IMR-90 (cell line): Measurements from ENCODE around the gene SPAG4. TPM values are rescaled to one million over a fixed set of nuclear protein-coding genes. Genes with fewer than 3 reads are reported as not detected.

Experiments used
- ATAC-seq: fragments of 200-7000 bp; cut with Tn5 transposase; 2 replicates; pipeline ENCODE4 v1.9.1; 2020; ENCODE audit warnings: low read depth, mild to moderate bottlenecking, moderate library complexity
- BruUV-seq: library from RNA; stranded (reverse); fragments of 400-500 nt; replicated peaks from 2 replicates; lab custom pipeline; 2021; lab: Mats Ljungman, UMichigan
- CTCF ChIA-PET: fragments of 300-600 bp; formaldehyde crosslinking; extraction: SDS; loops from one replicate; lab custom pipeline; 2021; ENCODE audit warnings: antibody characterized with exemption; lab: Yijun Ruan, JAX
- POLR2A ChIA-PET: fragments of 300-600 bp; sonication (Branson Sonifier 250); formaldehyde crosslinking; loops from one replicate; lab custom pipeline; 2022; ENCODE audit warnings: antibody characterized with exemption; ENCODE audit not compliant: unreplicated experiment; lab: Charles Lee
- DNase-seq: peaks from one replicate; pipeline ENCODE4 v3.0.0; 2013
- H2AFZ ChIP-seq: replicated peaks from 2 replicates; pipeline ENCODE3; 2013; ENCODE audit warnings: low read length, mild to moderate bottlenecking; ENCODE audit not compliant: poor library complexity
- H2AK5ac ChIP-seq: 2 replicates; pipeline ENCODE4 v1.6.1; 2013; ENCODE audit warnings: low read depth, low read length, inconsistent platforms
- H2AK9ac ChIP-seq: replicated peaks from 2 replicates; pipeline ENCODE3; 2013; ENCODE audit warnings: mild to moderate bottlenecking, low read depth, low read length, moderate library complexity; ENCODE audit not compliant: poor library complexity
- H2BK120ac ChIP-seq: 2 replicates; pipeline ENCODE4 v1.6.1; 2013; ENCODE audit warnings: low read depth, low read length, inconsistent platforms
- H2BK15ac ChIP-seq: 3 replicates; pipeline ENCODE4 v1.6.1; 2013; ENCODE audit warnings: low read depth, low read length, inconsistent platforms
- H2BK20ac ChIP-seq: 2 replicates; pipeline ENCODE4 v1.6.1; 2013; ENCODE audit warnings: low read depth, mild to moderate bottlenecking, inconsistent platforms, low read length, moderate library complexity
- H2BK5ac ChIP-seq: 2 replicates; pipeline ENCODE4 v1.6.1; 2013; ENCODE audit warnings: mild to moderate bottlenecking, low read depth, low read length, inconsistent platforms; ENCODE audit not compliant: poor library complexity, severe bottlenecking
- H3K14ac ChIP-seq: replicated peaks from 2 replicates; pipeline ENCODE4 v1.6.1; 2013; ENCODE audit warnings: low read depth, low read length, inconsistent platforms
- H3K18ac ChIP-seq: 2 replicates; pipeline ENCODE4 v1.6.1; 2013; ENCODE audit warnings: low read depth, low read length, control low read depth
- H3K23ac ChIP-seq: 2 replicates; pipeline ENCODE4 v1.6.1; 2013; ENCODE audit warnings: low read depth, low read length, inconsistent platforms
- H3K27ac ChIP-seq: 2 replicates; pipeline ENCODE4 v1.5.1; 2013; ENCODE audit warnings: mild to moderate bottlenecking, control low read depth, low read length; ENCODE audit not compliant: insufficient read depth
- H3K27me3 ChIP-seq: 2 replicates; pipeline ENCODE4 v1.6.1; 2013; ENCODE audit warnings: low read length; ENCODE audit not compliant: control insufficient read depth, insufficient read depth
- H3K36me3 ChIP-seq: 2 replicates; pipeline ENCODE4 v1.6.1; 2013; ENCODE audit warnings: low read length, mixed read lengths; ENCODE audit not compliant: control insufficient read depth, insufficient read depth
- H3K4ac ChIP-seq: 2 replicates; pipeline ENCODE4 v1.6.1; 2013; ENCODE audit warnings: low read depth, low read length, inconsistent platforms
- H3K4me1 ChIP-seq: 2 replicates; pipeline ENCODE4 v1.6.1; 2013; ENCODE audit warnings: low read length, mixed read lengths; ENCODE audit not compliant: control insufficient read depth, insufficient read depth
- H3K4me2 ChIP-seq: 2 replicates; pipeline ENCODE4 v1.6.1; 2013; ENCODE audit warnings: low read depth, mild to moderate bottlenecking, control low read depth, low read length, moderate library complexity
- H3K4me3 ChIP-seq: 2 replicates; pipeline ENCODE4 v1.5.1; 2013; ENCODE audit warnings: low read depth, mild to moderate bottlenecking, control low read depth, low read length, moderate library complexity; ENCODE audit not compliant: insufficient read depth
- H3K56ac ChIP-seq: 2 replicates; pipeline ENCODE4 v1.6.1; 2013; ENCODE audit warnings: low read length, inconsistent platforms; ENCODE audit not compliant: insufficient read depth; ENCODE audit errors: extremely low read depth
- H3K79me1 ChIP-seq, 2 experiments: 2 replicates each; pipeline ENCODE4 v1.6.1; 2013; ENCODE audit warnings: low read length in 2 of 2, inconsistent platforms in 1 of 2, low read depth in 1 of 2
- H3K9ac ChIP-seq: 2 replicates; pipeline ENCODE4 v1.6.1; 2013; ENCODE audit warnings: low read depth, low read length, control low read depth
- H3K9me1 ChIP-seq: 2 replicates; pipeline ENCODE4 v1.6.1; 2013; ENCODE audit warnings: low read length, inconsistent platforms; ENCODE audit not compliant: insufficient read depth
- H3K9me3 ChIP-seq: 2 replicates; pipeline ENCODE4 v1.6.1; 2013; ENCODE audit warnings: low read length; ENCODE audit not compliant: control insufficient read depth, insufficient read depth
- H4K20me1 ChIP-seq: 2 replicates; pipeline ENCODE4 v1.6.1; 2013; ENCODE audit warnings: low read length, inconsistent platforms; ENCODE audit not compliant: insufficient read depth
- H4K5ac ChIP-seq: 2 replicates; pipeline ENCODE4 v1.6.1; 2013; ENCODE audit warnings: mild to moderate bottlenecking, low read depth, low read length, control low read depth
- H4K8ac ChIP-seq, 2 experiments: 2 replicates each; pipeline ENCODE4 v1.6.1; 2013; ENCODE audit warnings: low read depth in 2 of 2, low read length in 2 of 2, control low read depth in 1 of 2, inconsistent platforms in 1 of 2
- H4K91ac ChIP-seq: 2 replicates; pipeline ENCODE4 v1.6.1; 2013; ENCODE audit warnings: low read depth, low read length, inconsistent platforms; ENCODE audit not compliant: insufficient read depth
- BHLHE40 ChIP-seq: fragments of 150-350 bp; IDR thresholded peaks from 2 replicates; pipeline ENCODE4 v1.6.1; 2016; ENCODE audit warnings: mild to moderate bottlenecking, low read depth, low read length
- CEBPB ChIP-seq: IDR thresholded peaks from 2 replicates; pipeline ENCODE4 v1.6.1; 2012; ENCODE audit warnings: low read depth, low read length, improper control_type of control experiment
- MAFK ChIP-seq: IDR thresholded peaks from 2 replicates; pipeline ENCODE4 v1.6.1; 2012; ENCODE audit warnings: low read depth, low read length, improper control_type of control experiment
- MAZ ChIP-seq: IDR thresholded peaks from 2 replicates; pipeline ENCODE4 v1.6.1; 2012; ENCODE audit warnings: low read depth, mild to moderate bottlenecking, low read length, improper control_type of control experiment, moderate library complexity, borderline replicate concordance
- MXI1 ChIP-seq: IDR thresholded peaks from 2 replicates; pipeline ENCODE4 v1.6.1; 2012; ENCODE audit warnings: low read depth, mild to moderate bottlenecking, low read length, moderate library complexity, borderline replicate concordance
- NFE2L2 ChIP-seq: fragments of 150-350 bp; IDR thresholded peaks from 2 replicates; pipeline ENCODE4 v1.6.1; 2016; ENCODE audit warnings: low read depth, mild to moderate bottlenecking, low read length
- RAD21 ChIP-seq: IDR thresholded peaks from 2 replicates; pipeline ENCODE4 v1.6.1; 2012; ENCODE audit warnings: low read length, improper control_type of control experiment
- RCOR1 ChIP-seq: IDR thresholded peaks from 2 replicates; pipeline ENCODE4 v1.6.1; 2012; ENCODE audit warnings: mild to moderate bottlenecking, low read length, improper control_type of control experiment; ENCODE audit not compliant: insufficient replicate concordance
- WGBS, 2 experiments: methylation state at CpG; one replicate each; pipeline versions ENCODE4 v1.1.5 to v1.1.7; 2013; ENCODE audit warnings: missing lambda C conversion rate in 2 of 2; ENCODE audit not compliant: insufficient read length in 1 of 2; ENCODE audit errors: extremely low coverage in 2 of 2; 5-methylcytosine and 5-hydroxymethylcytosine counted together
- dilution Hi-C: fragments of 300-500 bp; cut with HindIII; formaldehyde crosslinking; loops from one replicate; pipeline ENCODE4 v1.14.3; 2018; ENCODE audit warnings: low sequenced_read_pairs; ENCODE audit not compliant: unreplicated experiment
- in situ Hi-C: fragments of 300-500 bp; cut with MboI; formaldehyde crosslinking; loops from 3 replicates; pipeline ENCODE4 v1.14.3; 2019; ENCODE audit warnings: low sequenced_read_pairs, inconsistent platforms, mixed read lengths
- intact Hi-C: fragments of 100-400 bp; cut with micrococcal nuclease; formaldehyde crosslinking; loops from 2 replicates; pipeline ENCODE4 v1.10.0; 2022
- polyA plus RNA-seq, 3 experiments: library from polyadenylated mRNA; depleted of rRNA; stranded (reverse); fragments of >200 nt; gene quantifications; 2 replicates each; pipeline ENCODE4 v1.2.3, GENCODE V29; 2012; ENCODE audit warnings: low replicate concordance in 1 of 3
- total RNA-seq: library from RNA; depleted of rRNA; stranded (reverse); fragments of >200 nt; gene quantifications from 2 replicates; pipeline ENCODE4 v1.2.3, GENCODE V29; 2012
- TF ChIP-seq, protein P1 (sequence below): fragments of 150-350 bp; IDR thresholded peaks from 2 replicates; pipeline ENCODE4 v1.6.1; 2016; ENCODE audit warnings: low read depth, mild to moderate bottlenecking, low read length, moderate library complexity, borderline replicate concordance
- TF ChIP-seq, protein P2 (sequence below): fragments of 150-350 bp; IDR thresholded peaks from 2 replicates; pipeline ENCODE4 v1.6.1; 2017; ENCODE audit warnings: mild to moderate bottlenecking, antibody characterized with exemption, low read length, low read depth

SPAG4 gene
- total and polyA plus RNA-seq, 2 of the 4 experiments (the other 2 are of a cell fraction), result 1.8 to 5.5 TPM

DNA sequence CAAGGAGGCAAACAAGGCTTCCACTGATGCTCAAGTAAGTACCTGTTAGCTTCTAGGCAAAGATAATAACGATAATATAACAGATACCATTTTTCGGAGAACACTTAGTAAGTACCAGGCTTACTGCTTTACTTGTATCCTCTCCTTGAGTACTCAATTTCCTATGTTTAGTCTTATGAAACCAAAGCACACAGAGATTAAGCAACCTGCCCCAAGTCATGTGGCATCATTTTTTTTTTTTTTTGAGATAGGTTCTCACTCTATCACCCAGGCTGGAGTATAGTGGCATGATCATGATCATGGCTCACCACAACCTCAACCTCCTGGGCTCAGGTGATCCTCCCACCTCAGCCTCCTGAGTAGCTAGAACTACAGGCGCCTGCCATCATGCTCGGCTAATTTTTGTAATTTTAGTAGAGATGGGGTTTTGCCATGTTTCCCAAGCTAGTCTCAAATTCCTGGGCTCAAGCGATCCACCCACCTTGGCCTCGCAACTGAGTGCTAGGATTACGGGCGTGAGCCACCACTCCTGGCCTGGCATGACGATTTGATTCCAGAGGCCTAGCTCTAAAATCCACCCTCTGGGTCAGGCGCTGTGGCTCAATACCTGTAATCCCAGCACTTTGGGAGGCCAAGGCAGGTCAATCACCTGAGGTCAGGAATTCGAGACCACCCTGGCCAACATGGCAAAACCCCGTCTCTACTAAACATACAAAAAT, 14.0 kb downstream of the SPAG4 start:
- dilution Hi-C loops (no loop called here), in situ Hi-C loops (no loop called here), intact Hi-C loops (no loop called here)
- BruUV-seq, result no TSS peak
- Histone ChIP-seq H3K23ac (no peak overlapping the region), H3K27ac (no peak overlapping the region), H3K9me1 (peaks cover 25% of the 10 kb centered on the region), H2BK15ac (no peak overlapping the region), H3K79me1 (peaks cover 27 to 54% of the 10 kb centered on the region in 2 experiments), H4K8ac (no peak overlapping the region), H2AFZ (no peak overlapping the region), H3K14ac (no peak overlapping the region), H2BK5ac (no peak overlapping the region), H3K9ac (no peak overlapping the region), H2BK20ac (no peak overlapping the region), H4K20me1 (peaks cover 34% of the 10 kb centered on the region), H4K91ac (no peak overlapping the region), H3K36me3 (peaks cover 52% of the 10 kb centered on the region), H3K4ac (no peak overlapping the region), H3K56ac (no peak overlapping the region), H3K4me2 (no peak overlapping the region), H2BK120ac (no peak overlapping the region), H2AK5ac (no peak overlapping the region), H3K18ac (no peak overlapping the region), H3K4me1 (no peaks in the 10 kb centered on the region; the same call in 1 of the 2 replicates), H3K9me3 (no peaks in the 10 kb centered on the region), H4K5ac (no peak overlapping the region), H2AK9ac (no peak overlapping the region), H3K27me3 (no peaks in the 10 kb centered on the region), H3K4me3 (no peak overlapping the region)
- TF ChIP-seq CEBPB (no peak), BHLHE40 (no peak), RAD21 (no peak), MAZ (no peak), NFE2L2 (no peak), MAFK (no peak), RCOR1 (no peak), MXI1 (no peak)
- TF ChIP-seq, protein P1, sequence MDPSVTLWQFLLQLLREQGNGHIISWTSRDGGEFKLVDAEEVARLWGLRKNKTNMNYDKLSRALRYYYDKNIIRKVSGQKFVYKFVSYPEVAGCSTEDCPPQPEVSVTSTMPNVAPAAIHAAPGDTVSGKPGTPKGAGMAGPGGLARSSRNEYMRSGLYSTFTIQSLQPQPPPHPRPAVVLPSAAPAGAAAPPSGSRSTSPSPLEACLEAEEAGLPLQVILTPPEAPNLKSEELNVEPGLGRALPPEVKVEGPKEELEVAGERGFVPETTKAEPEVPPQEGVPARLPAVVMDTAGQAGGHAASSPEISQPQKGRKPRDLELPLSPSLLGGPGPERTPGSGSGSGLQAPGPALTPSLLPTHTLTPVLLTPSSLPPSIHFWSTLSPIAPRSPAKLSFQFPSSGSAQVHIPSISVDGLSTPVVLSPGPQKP, result no peak
- TF ChIP-seq, protein P2, sequence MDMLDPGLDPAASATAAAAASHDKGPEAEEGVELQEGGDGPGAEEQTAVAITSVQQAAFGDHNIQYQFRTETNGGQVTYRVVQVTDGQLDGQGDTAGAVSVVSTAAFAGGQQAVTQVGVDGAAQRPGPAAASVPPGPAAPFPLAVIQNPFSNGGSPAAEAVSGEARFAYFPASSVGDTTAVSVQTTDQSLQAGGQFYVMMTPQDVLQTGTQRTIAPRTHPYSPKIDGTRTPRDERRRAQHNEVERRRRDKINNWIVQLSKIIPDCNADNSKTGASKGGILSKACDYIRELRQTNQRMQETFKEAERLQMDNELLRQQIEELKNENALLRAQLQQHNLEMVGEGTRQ, result no peak
- ChIA-PET POLR2A (no interaction called here), CTCF (interaction anchor here (0.6 to 1.7 kb wide), 2 partner anchors 10 to 180 kb away, joined by 5 read pairs; no protein-coding TSS in a partner anchor)
- no peak for DNase-seq
- no peak for ATAC-seq
- 100% methylated on average over 7 of the region's 12 CpGs; no CpG with 5 or more reads in 1 of the 2 experiments for WGBS, 2 experiments
